Loucy (cell line): ENCODE measurements around the gene CCDC85C.

Source experiments
- CTCF ChIP-seq: fragments of 200-600 bp; sonication (generic); conservative IDR thresholded peaks from 2 replicates; pipeline ENCODE4 v1.5.1; 2014; ENCODE audit warnings: mild to moderate bottlenecking, antibody characterized with exemption, low read length
- EZH2phosphoT487 ChIP-seq: fragments of 200-600 bp; IDR thresholded peaks from 2 replicates; pipeline ENCODE4 v1.6.1; 2018; ENCODE audit warnings: antibody characterized with exemption, mild to moderate bottlenecking, moderate library complexity, borderline replicate concordance

DNA sequence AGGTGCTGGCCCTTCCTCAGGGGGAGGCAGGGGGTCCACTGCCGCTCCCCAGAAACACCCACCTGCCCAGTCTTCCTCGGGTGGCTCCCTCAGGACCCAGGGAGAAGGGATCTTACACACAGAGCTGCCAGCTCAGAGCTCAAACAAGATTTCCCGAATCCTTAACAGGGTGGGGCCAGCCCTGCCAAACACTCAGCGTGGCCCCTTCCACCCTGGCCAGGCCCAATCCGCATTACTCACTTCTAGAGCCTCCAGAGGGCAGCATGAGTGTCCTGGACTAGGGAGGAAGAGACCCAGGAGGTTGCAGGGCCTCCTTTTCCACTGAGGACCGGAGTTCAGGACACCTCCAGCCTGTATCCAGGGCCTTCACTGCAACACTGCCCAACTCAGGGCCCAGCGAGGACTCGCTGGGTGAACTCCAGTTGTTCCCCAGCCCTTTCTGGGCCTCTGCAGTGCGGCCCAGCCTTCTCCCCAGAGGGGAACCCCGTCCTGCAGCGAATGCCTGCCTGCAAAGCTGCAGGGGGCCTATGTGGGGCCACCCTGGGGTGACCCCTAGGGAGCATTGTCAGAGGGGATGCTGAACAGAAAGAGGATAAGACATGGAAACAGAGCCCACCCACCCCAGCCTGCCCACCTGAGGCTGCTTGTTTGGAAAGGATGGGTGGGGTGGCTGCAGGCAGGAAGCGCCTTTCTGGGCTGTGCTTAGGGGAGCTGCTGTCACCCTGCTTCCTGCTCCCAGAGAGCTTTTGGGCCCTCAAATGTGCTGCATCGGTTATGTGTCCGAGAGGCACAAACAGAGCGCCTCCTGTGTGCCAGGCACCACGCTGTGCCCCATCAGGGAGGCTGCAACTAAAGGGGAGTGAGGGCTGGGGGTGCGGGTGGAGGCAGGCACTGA lies 79.0 kb downstream of the CCDC85C start:
- TF ChIP-seq CTCF: 0 out of 2 replicates have a peak, but pooled peaks have one; percentile 20
- no peak for TF ChIP-seq EZH2phosphoT487
